GM23338 (cell line): ENCODE results near the gene ABR. TPM values are rescaled to one million over a fixed set of nuclear protein-coding genes. Genes with fewer than 3 reads are reported as not detected.

ENCODE experiments used
- ATAC-seq: fragments of 200-7000 bp; cut with Tn5 transposase; 3 replicates; pipeline ENCODE4 v1.9.1; 2020
- DNase-seq: peaks from one replicate; pipeline ENCODE4 v3.0.0-alpha.2; 2015; ENCODE audit warnings: low spot score
- H2AFZ ChIP-seq: fragments of 200-600 bp; sonication (generic); 2 replicates; pipeline ENCODE4 v1.8.0; 2016; ENCODE audit warnings: antibody characterized with exemption, mild to moderate bottlenecking, moderate library complexity
- H3F3A ChIP-seq: fragments of 200-600 bp; sonication (generic); replicated peaks from 2 replicates; pipeline ENCODE4 v1.8.0; 2017; ENCODE audit warnings: antibody characterized with exemption, mixed run types, low read depth
- H3K27ac ChIP-seq: fragments of 200-600 bp; sonication (generic); 2 replicates; pipeline ENCODE4 v1.6.1; 2016; ENCODE audit warnings: low read depth
- H3K27me3 ChIP-seq: fragments of 200-600 bp; sonication (generic); 2 replicates; pipeline ENCODE4 v1.8.0; 2016; ENCODE audit warnings: mild to moderate bottlenecking, mixed run types, moderate library complexity; ENCODE audit not compliant: insufficient read depth
- H3K36me3 ChIP-seq: fragments of 200-600 bp; sonication (generic); 2 replicates; pipeline ENCODE4 v1.8.0; 2016; ENCODE audit warnings: mild to moderate bottlenecking; ENCODE audit not compliant: insufficient read depth
- H3K4me1 ChIP-seq: fragments of 200-600 bp; sonication (generic); 2 replicates; pipeline ENCODE4 v1.8.0; 2016; ENCODE audit warnings: mild to moderate bottlenecking, moderate library complexity; ENCODE audit not compliant: insufficient read depth
- H3K4me2 ChIP-seq: fragments of 200-600 bp; sonication (generic); 2 replicates; pipeline ENCODE4 v1.7.1; 2017; ENCODE audit warnings: mixed run types
- H3K4me3 ChIP-seq: fragments of 200-600 bp; sonication (generic); 2 replicates; pipeline ENCODE4 v1.6.1; 2016; ENCODE audit warnings: mixed run types
- H3K79me2 ChIP-seq: fragments of 200-600 bp; sonication (generic); replicated peaks from 2 replicates; pipeline ENCODE4 v1.8.0; 2017; ENCODE audit warnings: mild to moderate bottlenecking; ENCODE audit not compliant: insufficient read depth
- H3K9me2 ChIP-seq: fragments of 200-600 bp; sonication (generic); 2 replicates; pipeline ENCODE4 v1.8.0; 2017; ENCODE audit not compliant: insufficient read depth
- H4K20me1 ChIP-seq: fragments of 200-600 bp; sonication (generic); replicated peaks from 2 replicates; pipeline ENCODE4 v1.8.0; 2017; ENCODE audit warnings: mild to moderate bottlenecking; ENCODE audit not compliant: insufficient read depth
- H3K27ac Mint-ChIP-seq: 2 replicates; pipeline ENCODE4 v1.8.0; 2020; ENCODE audit warnings: inconsistent platforms, mild to moderate bottlenecking, moderate library complexity, mixed read lengths
- H3K27me3 Mint-ChIP-seq: 3 replicates; pipeline ENCODE4 v1.8.0; 2022; ENCODE audit warnings: low read depth, mild to moderate bottlenecking, moderate library complexity, mixed read lengths, inconsistent platforms; ENCODE audit not compliant: insufficient read depth, poor library complexity
- H3K36me3 Mint-ChIP-seq: 3 replicates; pipeline ENCODE4 v1.8.0; 2021; ENCODE audit warnings: low read depth, mild to moderate bottlenecking, inconsistent platforms, moderate library complexity, mixed read lengths
- H3K4me1 Mint-ChIP-seq: 3 replicates; pipeline ENCODE4 v1.8.0; 2020; ENCODE audit warnings: mild to moderate bottlenecking, inconsistent platforms, mixed read lengths
- H3K4me3 Mint-ChIP-seq: 3 replicates; pipeline ENCODE4 v1.8.0; 2021; ENCODE audit warnings: moderate library complexity, mild to moderate bottlenecking, inconsistent platforms, mixed read lengths
- H3K9me3 Mint-ChIP-seq: 3 replicates; pipeline ENCODE4 v1.8.0; 2020; ENCODE audit warnings: moderate library complexity, mild to moderate bottlenecking, inconsistent platforms, mixed read lengths
- EZH2 ChIP-seq: fragments of 200-600 bp; sonication (generic); IDR thresholded peaks from one replicate; pipeline ENCODE4 v1.8.0; 2017; ENCODE audit warnings: antibody characterized with exemption, mild to moderate bottlenecking, low read depth; ENCODE audit not compliant: unreplicated experiment
- JUNB ChIP-seq: IDR thresholded peaks from one replicate; pipeline ENCODE4 v1.6.1; 2016; ENCODE audit warnings: antibody characterized with exemption; ENCODE audit not compliant: unreplicated experiment
- POLR2AphosphoS5 ChIP-seq: IDR thresholded peaks from 2 replicates; pipeline ENCODE4 v1.6.1; 2016; ENCODE audit warnings: antibody characterized with exemption, low read depth
- polyA plus RNA-seq: library from polyadenylated mRNA; unstranded; fragments of >200 nt; fragmentation: Nextera tagmentation; extraction: Ambion mirVana; gene quantifications from 2 replicates; pipeline ENCODE4 v1.2.1, GENCODE V29; 2016
- total RNA-seq: library from RNA; depleted of rRNA; stranded (reverse); fragments of >200 nt; shearing (Covaris generic); gene quantifications from 2 replicates; pipeline ENCODE4 v1.2.3, GENCODE V29; 2014
- TF ChIP-seq, protein P1 (sequence below): fragments of 250-450 bp; sonication (Bioruptor Pico); IDR thresholded peaks from 2 replicates; pipeline ENCODE4 v1.5.0; 2020; ENCODE audit warnings: mild to moderate bottlenecking, moderate library complexity

Gene ABR
- total and polyA plus RNA-seq, 2 experiments from 2014 or later, result 15.0 to 27.7 TPM

DNA sequence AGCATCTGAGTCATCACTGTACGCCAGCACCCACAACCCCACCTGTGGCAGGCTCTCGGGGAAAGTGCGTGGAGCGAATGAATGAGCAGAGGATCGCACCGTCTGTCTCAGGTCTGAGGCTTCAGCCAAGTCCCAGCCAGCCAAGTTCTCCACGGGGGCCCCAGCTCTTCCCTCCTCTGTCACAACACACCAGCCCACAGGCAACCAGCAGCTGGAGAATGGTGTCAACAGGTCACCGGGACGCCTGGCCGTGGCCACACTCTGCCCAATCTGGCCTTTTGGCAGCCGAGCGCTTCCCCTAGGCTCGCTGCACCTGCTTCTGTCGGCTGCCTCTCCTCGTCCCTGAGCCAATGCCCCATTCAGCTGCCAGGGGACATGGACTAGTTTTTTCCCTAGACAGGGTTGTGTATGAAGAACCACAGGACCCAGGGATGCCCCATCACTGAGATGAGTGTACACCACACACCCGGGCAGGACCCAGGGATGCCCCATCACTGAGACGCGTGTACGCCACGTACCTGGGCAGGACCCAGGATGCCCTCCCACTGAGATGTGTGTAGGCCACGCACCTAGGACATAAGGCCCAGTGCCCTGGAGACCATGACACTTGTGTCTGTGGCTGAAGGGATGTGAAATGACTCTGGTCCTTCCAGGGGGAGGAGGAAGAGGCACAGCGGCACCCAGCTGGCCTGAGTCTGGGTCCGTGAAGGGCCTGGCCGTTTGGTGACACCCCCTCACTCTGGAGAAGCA is 52.8 kb downstream of the ABR start:
- Histone ChIP-seq H3K4me1 (0 out of 2 replicates have a peak, but pooled peaks cover 9% of the 10 kb centered on the region), H3K79me2 (no peaks in the 10 kb centered on the region), H3K36me3 (no peaks in the 10 kb centered on the region), H2AFZ (no peak overlapping the region), H3F3A (0 out of 2 replicates have a peak, but pooled peaks cover 4% of the 10 kb centered on the region), H3K27ac (no peak overlapping the region), H3K27me3 (no peaks in the 10 kb centered on the region), H3K4me2 (no peak overlapping the region), H3K9me2 (no peaks in the 10 kb centered on the region), H4K20me1 (no peaks in the 10 kb centered on the region), H3K4me3 (no peak overlapping the region)
- Mint-ChIP-seq H3K27ac (no peak overlapping the region), H3K9me3 (peaks cover 2% of the 10 kb centered on the region), H3K4me1 (peaks cover 12% of the 10 kb centered on the region), H3K4me3 (no peak overlapping the region), H3K36me3 (peaks cover 10% of the 10 kb centered on the region), H3K27me3 (peaks cover 5% of the 10 kb centered on the region)
- no peak for DNase-seq
- ATAC-seq, result no peak
- TF ChIP-seq POLR2AphosphoS5 (no peak), EZH2 (no peak)
- TF ChIP-seq, protein P1, sequence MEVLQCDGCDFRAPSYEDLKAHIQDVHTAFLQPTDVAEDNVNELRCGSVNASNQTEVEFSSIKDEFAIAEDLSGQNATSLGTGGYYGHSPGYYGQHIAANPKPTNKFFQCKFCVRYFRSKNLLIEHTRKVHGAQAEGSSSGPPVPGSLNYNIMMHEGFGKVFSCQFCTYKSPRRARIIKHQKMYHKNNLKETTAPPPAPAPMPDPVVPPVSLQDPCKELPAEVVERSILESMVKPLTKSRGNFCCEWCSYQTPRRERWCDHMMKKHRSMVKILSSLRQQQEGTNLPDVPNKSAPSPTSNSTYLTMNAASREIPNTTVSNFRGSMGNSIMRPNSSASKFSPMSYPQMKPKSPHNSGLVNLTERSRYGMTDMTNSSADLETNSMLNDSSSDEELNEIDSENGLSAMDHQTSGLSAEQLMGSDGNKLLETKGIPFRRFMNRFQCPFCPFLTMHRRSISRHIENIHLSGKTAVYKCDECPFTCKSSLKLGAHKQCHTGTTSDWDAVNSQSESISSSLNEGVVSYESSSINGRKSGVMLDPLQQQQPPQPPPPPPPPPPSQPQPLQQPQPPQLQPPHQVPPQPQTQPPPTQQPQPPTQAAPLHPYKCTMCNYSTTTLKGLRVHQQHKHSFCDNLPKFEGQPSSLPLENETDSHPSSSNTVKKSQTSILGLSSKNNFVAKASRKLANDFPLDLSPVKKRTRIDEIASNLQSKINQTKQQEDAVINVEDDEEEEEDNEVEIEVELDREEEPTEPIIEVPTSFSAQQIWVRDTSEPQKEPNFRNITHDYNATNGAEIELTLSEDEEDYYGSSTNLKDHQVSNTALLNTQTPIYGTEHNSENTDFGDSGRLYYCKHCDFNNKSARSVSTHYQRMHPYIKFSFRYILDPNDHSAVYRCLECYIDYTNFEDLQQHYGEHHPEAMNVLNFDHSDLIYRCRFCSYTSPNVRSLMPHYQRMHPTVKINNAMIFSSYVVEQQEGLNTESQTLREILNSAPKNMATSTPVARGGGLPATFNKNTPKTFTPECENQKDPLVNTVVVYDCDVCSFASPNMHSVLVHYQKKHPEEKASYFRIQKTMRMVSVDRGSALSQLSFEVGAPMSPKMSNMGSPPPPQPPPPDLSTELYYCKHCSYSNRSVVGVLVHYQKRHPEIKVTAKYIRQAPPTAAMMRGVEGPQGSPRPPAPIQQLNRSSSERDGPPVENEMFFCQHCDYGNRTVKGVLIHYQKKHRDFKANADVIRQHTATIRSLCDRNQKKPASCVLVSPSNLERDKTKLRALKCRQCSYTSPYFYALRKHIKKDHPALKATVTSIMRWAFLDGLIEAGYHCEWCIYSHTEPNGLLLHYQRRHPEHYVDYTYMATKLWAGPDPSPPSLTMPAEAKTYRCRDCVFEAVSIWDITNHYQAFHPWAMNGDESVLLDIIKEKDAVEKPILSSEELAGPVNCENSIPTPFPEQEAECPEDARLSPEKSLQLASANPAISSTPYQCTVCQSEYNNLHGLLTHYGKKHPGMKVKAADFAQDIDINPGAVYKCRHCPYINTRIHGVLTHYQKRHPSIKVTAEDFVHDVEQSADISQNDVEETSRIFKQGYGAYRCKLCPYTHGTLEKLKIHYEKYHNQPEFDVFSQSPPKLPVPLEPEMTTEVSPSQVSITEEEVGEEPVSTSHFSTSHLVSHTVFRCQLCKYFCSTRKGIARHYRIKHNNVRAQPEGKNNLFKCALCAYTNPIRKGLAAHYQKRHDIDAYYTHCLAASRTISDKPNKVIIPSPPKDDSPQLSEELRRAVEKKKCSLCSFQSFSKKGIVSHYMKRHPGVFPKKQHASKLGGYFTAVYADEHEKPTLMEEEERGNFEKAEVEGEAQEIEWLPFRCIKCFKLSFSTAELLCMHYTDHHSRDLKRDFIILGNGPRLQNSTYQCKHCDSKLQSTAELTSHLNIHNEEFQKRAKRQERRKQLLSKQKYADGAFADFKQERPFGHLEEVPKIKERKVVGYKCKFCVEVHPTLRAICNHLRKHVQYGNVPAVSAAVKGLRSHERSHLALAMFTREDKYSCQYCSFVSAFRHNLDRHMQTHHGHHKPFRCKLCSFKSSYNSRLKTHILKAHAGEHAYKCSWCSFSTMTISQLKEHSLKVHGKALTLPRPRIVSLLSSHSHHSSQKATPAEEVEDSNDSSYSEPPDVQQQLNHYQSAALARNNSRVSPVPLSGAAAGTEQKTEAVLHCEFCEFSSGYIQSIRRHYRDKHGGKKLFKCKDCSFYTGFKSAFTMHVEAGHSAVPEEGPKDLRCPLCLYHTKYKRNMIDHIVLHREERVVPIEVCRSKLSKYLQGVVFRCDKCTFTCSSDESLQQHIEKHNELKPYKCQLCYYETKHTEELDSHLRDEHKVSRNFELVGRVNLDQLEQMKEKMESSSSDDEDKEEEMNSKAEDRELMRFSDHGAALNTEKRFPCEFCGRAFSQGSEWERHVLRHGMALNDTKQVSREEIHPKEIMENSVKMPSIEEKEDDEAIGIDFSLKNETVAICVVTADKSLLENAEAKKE (CRISPR knock-in tag), result no peak

DNA sequence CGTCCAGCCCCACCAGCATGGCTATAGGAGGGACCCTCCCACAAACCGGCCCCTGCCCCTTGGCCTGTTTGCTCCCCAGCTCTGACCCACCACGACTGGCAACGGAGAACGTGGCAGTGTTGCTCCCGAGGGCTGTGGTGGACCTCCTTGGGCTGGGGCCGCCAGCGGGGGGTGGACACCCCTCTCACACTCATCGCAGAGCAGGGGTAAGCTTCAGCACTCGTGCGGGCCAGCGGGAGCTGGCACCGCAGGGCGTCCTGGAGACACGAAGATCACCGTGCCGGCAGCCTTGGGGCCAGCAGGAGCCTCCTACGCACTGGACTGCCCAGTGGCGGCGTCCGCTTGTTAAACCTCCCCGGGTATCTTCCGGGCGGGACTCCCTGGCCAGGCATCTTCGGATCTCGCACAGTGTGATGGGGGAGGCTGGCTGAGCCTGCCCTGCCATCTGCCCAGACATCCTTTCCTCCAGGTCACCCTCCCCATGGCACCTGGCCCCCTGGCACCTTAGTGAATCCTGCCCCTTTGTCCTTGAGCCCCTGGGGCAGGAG is 53.5 kb downstream of the ABR start:
- Histone ChIP-seq H3K9me2 (no peaks in the 10 kb centered on the region), H3K27ac (no peak overlapping the region), H3K4me3 (no peak overlapping the region), H3K4me2 (no peak overlapping the region), H3F3A (0 out of 2 replicates have a peak, but pooled peaks cover 4% of the 10 kb centered on the region), H3K36me3 (no peaks in the 10 kb centered on the region), H3K4me1 (0 out of 2 replicates have a peak, but pooled peaks cover 9% of the 10 kb centered on the region), H3K27me3 (no peaks in the 10 kb centered on the region), H3K79me2 (no peaks in the 10 kb centered on the region), H4K20me1 (no peaks in the 10 kb centered on the region), H2AFZ (no peak overlapping the region)
- DNase-seq, result no peak
- no peak for ATAC-seq
- H3K4me3 Mint-ChIP-seq, result no peak overlapping the region
- H3K36me3 Mint-ChIP-seq, result peaks cover 9% of the 10 kb centered on the region; the same call in 2 of the 3 replicates
- H3K4me1 Mint-ChIP-seq, result peaks cover 12% of the 10 kb centered on the region
- H3K9me3 Mint-ChIP-seq, result no peaks in the 10 kb centered on the region; the same call in 2 of the 3 replicates
- peaks cover 5% of the 10 kb centered on the region for H3K27me3 Mint-ChIP-seq
- H3K27ac Mint-ChIP-seq, result no peak overlapping the region
- TF ChIP-seq JUNB, result no peak
- TF ChIP-seq, protein P1 (CRISPR knock-in tag), result no peak
